Measurements from ENCODE around the gene RANBP17. TPM values are rescaled to one million over a fixed set of nuclear protein-coding genes. Genes with fewer than 3 reads are reported as not detected.

RANBP17 gene
- polyA plus RNA-seq, 1 of the 3 experiments (the other 2 are of a cell fraction), result 6.0 TPM

DNA sequence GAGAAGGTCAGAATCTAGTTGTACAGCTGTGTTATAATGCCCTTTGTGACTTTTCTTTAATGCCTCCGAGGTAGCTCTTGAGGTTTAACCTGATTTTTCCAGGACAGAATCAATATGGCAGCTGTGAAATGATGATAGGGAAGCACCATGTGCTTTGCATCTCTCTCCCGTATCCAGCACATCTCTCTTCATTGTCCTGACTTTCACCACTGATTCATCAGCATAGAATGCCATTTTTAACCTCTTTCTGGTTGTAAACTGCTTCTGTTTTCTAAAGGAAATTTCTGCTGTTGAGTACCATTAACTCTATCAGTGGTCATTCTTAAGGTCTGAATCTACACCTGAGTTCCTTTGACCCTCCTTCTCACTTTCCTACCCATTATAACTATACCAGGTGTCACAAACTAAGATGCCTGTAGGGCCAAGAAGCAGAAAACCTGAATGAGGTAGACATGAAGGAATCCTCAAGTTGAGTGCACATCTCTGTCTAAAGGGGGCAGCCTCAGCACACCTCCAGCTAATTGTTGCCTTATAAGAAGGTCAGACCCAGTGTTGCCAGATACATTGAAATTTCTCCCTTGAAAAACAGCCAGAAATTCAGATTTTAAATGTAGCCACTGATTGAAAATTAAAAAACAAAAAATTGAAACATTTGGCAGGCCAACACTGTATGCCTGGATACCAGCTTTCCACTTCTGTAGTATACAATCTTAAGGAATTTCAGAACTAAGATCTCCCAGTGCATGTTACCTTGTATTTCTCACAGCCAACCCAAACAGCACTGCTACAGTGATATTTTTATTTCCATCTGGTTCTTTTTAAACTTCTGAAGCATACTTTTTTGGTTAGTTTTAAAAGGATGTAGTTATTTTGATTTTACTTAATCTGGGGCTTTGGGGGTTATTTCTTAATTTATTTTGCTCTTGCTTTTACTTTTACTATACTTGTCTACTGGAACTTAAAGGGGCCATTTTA is 411.5 kb downstream of the RANBP17 start:
- Histone ChIP-seq H3K9ac (no peak overlapping the region), H3K27ac (ENCODE audit: low read depth in 2 of 2, low read length in 1 of 2) (peak overlapping the region in 1 of 2 experiments; percentile 53; a peak in 2 of 4 replicates), H3K27me3 (ENCODE audit: insufficient read depth) (no peaks in the 10 kb centered on the region), H3K36me3 (replicated peaks in 1 of 2; ENCODE audit: control insufficient read depth in 1 of 2, insufficient read depth in 2 of 2, low read length in 1 of 2) (no peaks in the 10 kb centered on the region), H3K9me2 (no peaks in the 10 kb centered on the region), H3K4me3 (ENCODE audit: low read depth in 2 of 2, low read length in 1 of 2) (no peak overlapping the region), H3K4me1 (ENCODE audit: control insufficient read depth in 1 of 2, insufficient read depth in 2 of 2, low read depth in 1 of 2, low read length in 1 of 2) (peaks cover 4 to 16% of the 10 kb centered on the region in 2 experiments; a peak in 3 of 4 replicates), H2AFZ (ENCODE audit: low read depth) (no peak overlapping the region), H4K20me1 (ENCODE audit: insufficient read depth) (no peaks in the 10 kb centered on the region), H3F3A (replicated peaks; ENCODE audit: insufficient read depth) (peaks cover 22% of the 10 kb centered on the region), H3K4me2 (no peak overlapping the region), H3K9me3 (no peaks in the 10 kb centered on the region), H3K79me2 (ENCODE audit: insufficient read depth) (no peaks in the 10 kb centered on the region)
- ChIA-PET POLR2A (no interaction called here), CTCF (interaction anchor here (0.6 to 2.5 kb wide), 22 partner anchors 9 to 524 kb away, joined by 3 to 39 read pairs (median 4); no protein-coding TSS in a partner anchor)
- peak; percentile 58 for DNase-seq
- WGBS (ENCODE audit: low lambda C conversion rate), result 50% methylated on average over 2 of the region's 2 CpGs
- TF ChIP-seq GABPA (IDR thresholded peaks at IDR 0.05; ENCODE audit: low read depth), result no peak
- TF ChIP-seq MXI1 (IDR thresholded peaks at IDR 0.05; ENCODE audit: low read depth, low read length), result no peak
- no peak for TF ChIP-seq FOSL2 (IDR thresholded peaks at IDR 0.05; ENCODE audit: borderline replicate concordance, low read depth)
- TF ChIP-seq NRF1 (IDR thresholded peaks at IDR 0.05; ENCODE audit: low read depth, low read length), result no peak
- TF ChIP-seq RCOR1 (IDR thresholded peaks at IDR 0.05; ENCODE audit: low read length), result 0 out of 2 replicates have a peak, but pooled peaks have one; percentile 37
- no peak for TF ChIP-seq NFIC (IDR thresholded peaks at IDR 0.05; ENCODE audit: borderline replicate concordance)
- TF ChIP-seq EP300 (IDR thresholded peaks at IDR 0.05; ENCODE audit: borderline replicate concordance in 1 of 2, low read depth in 1 of 2, low read length in 1 of 2), result 0 out of 4 replicates have a peak, but pooled peaks of 1 of the 2 experiments have one; percentile 3
- no peak for TF ChIP-seq ZBTB33 (IDR thresholded peaks at IDR 0.05; ENCODE audit: borderline replicate concordance, low read depth)
- TF ChIP-seq IRF3 (IDR thresholded peaks at IDR 0.05; ENCODE audit: low read depth, low read length), result no peak
- TF ChIP-seq RAD21 (IDR thresholded peaks at IDR 0.05; ENCODE audit: low read length), result peak; percentile 87
- no peak for TF ChIP-seq GATA2 (CRISPR knock-in tag; IDR thresholded peaks at IDR 0.05)
- TF ChIP-seq JUND (IDR thresholded peaks at IDR 0.05), result no peak
- TF ChIP-seq, protein P1, sequence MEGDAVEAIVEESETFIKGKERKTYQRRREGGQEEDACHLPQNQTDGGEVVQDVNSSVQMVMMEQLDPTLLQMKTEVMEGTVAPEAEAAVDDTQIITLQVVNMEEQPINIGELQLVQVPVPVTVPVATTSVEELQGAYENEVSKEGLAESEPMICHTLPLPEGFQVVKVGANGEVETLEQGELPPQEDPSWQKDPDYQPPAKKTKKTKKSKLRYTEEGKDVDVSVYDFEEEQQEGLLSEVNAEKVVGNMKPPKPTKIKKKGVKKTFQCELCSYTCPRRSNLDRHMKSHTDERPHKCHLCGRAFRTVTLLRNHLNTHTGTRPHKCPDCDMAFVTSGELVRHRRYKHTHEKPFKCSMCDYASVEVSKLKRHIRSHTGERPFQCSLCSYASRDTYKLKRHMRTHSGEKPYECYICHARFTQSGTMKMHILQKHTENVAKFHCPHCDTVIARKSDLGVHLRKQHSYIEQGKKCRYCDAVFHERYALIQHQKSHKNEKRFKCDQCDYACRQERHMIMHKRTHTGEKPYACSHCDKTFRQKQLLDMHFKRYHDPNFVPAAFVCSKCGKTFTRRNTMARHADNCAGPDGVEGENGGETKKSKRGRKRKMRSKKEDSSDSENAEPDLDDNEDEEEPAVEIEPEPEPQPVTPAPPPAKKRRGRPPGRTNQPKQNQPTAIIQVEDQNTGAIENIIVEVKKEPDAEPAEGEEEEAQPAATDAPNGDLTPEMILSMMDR (IDR thresholded peaks at IDR 0.05), result peak; percentile 67
- peak; percentile 84 for TF ChIP-seq MAX (IDR thresholded peaks at IDR 0.05; ENCODE audit: low read depth)
- TF ChIP-seq FOXJ3 (CRISPR knock-in tag; IDR thresholded peaks at IDR 0.05), result no peak
- TF ChIP-seq USF1 (IDR thresholded peaks at IDR 0.05; ENCODE audit: borderline replicate concordance, low read depth), result peak; percentile 25; the same call in 1 of the 2 replicates
- no peak for TF ChIP-seq POLR2AphosphoS5 (IDR thresholded peaks at IDR 0.05; ENCODE audit: low read depth, low read length)
- TF ChIP-seq CHD2 (IDR thresholded peaks at IDR 0.05; ENCODE audit: low read length, partially characterized antibody), result no peak
- no peak for TF ChIP-seq REST (IDR thresholded peaks at IDR 0.05; ENCODE audit: low read depth, low read length)
- TF ChIP-seq, protein P2, sequence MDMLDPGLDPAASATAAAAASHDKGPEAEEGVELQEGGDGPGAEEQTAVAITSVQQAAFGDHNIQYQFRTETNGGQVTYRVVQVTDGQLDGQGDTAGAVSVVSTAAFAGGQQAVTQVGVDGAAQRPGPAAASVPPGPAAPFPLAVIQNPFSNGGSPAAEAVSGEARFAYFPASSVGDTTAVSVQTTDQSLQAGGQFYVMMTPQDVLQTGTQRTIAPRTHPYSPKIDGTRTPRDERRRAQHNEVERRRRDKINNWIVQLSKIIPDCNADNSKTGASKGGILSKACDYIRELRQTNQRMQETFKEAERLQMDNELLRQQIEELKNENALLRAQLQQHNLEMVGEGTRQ (IDR thresholded peaks at IDR 0.05; ENCODE audit: borderline replicate concordance, low read depth, low read length), result no peak

Data from SK-N-SH (cell line).